H1 (cell line): ENCODE measurements around the gene SPEF2. TPM values are rescaled to one million over a fixed set of nuclear protein-coding genes. Genes with fewer than 3 reads are reported as not detected.

Source experiments
- RAD21 ChIP-seq, 2 experiments: IDR thresholded peaks in 1 of 2; conservative IDR thresholded peaks in 1 of 2; 2 replicates each; pipeline ENCODE4 v1.6.1; 2011; ENCODE audit warnings: low read depth in 2 of 2, low read length in 2 of 2, improper control_type of control experiment in 1 of 2, inconsistent platforms in 1 of 2, mild to moderate bottlenecking in 1 of 2, moderate library complexity in 1 of 2
- polyA plus RNA-seq, 7 experiments: library from polyadenylated mRNA; depleted of rRNA in 3 of 7; stranded (reverse) in 5 of 7; unstranded in 2 of 7; fragments of >200 nt in 5 of 7; fragments of 200-250 nt in 2 of 7; gene quantifications; 1 replicate in 5 of 7; 2 replicates in 1 of 7; 4 replicates in 1 of 7; pipeline versions ENCODE4 v1.2.1 to v1.2.3, GENCODE V29; 2011 to 2013; ENCODE audit warnings: missing spikeins in 2 of 7, mixed read lengths in 2 of 7
- total RNA-seq: library from RNA; stranded (reverse); fragmentation: NEBNext Ultra II Directional; extraction: Animal tissue kit (Norgen Biotek cat#: 25700); gene quantifications from 2 replicates; pipeline ENCODE4 v1.2.1, GENCODE V29; 2021
- TF ChIP-seq, protein P1 (sequence below): fragments of 300-600 bp; sonication (generic); IDR thresholded peaks from 2 replicates; pipeline ENCODE4 v1.7.1; 2012; ENCODE audit warnings: low read length, moderate library complexity, mild to moderate bottlenecking, inconsistent platforms; ENCODE audit not compliant: insufficient replicate concordance

SPEF2 gene
- total and polyA plus RNA-seq, 2 of the 8 experiments (the other 6 are each of a cell fraction or from before 2014, with no cell fraction given) = 0.14 to 0.73 TPM

DNA sequence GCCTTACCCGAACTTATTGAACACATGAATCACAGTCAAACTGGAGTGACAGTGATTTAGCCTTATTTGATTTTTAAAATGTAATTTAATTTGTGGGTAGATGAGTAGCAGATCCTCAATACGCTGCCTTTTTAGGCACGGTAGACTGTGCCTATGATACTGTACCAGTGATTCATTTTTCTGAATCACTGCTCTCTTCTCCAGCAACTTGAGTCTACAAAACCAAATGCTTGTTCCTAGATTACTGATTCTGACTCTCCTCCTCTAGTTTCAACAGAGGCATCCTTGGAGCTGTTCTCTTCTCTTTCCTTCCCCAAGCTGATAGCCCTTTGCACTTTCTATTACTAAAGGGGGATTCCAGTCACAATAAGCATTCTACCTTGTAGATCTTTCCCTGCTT, 144.7 kb downstream of the SPEF2 start (continued):
- TF ChIP-seq, protein P1, sequence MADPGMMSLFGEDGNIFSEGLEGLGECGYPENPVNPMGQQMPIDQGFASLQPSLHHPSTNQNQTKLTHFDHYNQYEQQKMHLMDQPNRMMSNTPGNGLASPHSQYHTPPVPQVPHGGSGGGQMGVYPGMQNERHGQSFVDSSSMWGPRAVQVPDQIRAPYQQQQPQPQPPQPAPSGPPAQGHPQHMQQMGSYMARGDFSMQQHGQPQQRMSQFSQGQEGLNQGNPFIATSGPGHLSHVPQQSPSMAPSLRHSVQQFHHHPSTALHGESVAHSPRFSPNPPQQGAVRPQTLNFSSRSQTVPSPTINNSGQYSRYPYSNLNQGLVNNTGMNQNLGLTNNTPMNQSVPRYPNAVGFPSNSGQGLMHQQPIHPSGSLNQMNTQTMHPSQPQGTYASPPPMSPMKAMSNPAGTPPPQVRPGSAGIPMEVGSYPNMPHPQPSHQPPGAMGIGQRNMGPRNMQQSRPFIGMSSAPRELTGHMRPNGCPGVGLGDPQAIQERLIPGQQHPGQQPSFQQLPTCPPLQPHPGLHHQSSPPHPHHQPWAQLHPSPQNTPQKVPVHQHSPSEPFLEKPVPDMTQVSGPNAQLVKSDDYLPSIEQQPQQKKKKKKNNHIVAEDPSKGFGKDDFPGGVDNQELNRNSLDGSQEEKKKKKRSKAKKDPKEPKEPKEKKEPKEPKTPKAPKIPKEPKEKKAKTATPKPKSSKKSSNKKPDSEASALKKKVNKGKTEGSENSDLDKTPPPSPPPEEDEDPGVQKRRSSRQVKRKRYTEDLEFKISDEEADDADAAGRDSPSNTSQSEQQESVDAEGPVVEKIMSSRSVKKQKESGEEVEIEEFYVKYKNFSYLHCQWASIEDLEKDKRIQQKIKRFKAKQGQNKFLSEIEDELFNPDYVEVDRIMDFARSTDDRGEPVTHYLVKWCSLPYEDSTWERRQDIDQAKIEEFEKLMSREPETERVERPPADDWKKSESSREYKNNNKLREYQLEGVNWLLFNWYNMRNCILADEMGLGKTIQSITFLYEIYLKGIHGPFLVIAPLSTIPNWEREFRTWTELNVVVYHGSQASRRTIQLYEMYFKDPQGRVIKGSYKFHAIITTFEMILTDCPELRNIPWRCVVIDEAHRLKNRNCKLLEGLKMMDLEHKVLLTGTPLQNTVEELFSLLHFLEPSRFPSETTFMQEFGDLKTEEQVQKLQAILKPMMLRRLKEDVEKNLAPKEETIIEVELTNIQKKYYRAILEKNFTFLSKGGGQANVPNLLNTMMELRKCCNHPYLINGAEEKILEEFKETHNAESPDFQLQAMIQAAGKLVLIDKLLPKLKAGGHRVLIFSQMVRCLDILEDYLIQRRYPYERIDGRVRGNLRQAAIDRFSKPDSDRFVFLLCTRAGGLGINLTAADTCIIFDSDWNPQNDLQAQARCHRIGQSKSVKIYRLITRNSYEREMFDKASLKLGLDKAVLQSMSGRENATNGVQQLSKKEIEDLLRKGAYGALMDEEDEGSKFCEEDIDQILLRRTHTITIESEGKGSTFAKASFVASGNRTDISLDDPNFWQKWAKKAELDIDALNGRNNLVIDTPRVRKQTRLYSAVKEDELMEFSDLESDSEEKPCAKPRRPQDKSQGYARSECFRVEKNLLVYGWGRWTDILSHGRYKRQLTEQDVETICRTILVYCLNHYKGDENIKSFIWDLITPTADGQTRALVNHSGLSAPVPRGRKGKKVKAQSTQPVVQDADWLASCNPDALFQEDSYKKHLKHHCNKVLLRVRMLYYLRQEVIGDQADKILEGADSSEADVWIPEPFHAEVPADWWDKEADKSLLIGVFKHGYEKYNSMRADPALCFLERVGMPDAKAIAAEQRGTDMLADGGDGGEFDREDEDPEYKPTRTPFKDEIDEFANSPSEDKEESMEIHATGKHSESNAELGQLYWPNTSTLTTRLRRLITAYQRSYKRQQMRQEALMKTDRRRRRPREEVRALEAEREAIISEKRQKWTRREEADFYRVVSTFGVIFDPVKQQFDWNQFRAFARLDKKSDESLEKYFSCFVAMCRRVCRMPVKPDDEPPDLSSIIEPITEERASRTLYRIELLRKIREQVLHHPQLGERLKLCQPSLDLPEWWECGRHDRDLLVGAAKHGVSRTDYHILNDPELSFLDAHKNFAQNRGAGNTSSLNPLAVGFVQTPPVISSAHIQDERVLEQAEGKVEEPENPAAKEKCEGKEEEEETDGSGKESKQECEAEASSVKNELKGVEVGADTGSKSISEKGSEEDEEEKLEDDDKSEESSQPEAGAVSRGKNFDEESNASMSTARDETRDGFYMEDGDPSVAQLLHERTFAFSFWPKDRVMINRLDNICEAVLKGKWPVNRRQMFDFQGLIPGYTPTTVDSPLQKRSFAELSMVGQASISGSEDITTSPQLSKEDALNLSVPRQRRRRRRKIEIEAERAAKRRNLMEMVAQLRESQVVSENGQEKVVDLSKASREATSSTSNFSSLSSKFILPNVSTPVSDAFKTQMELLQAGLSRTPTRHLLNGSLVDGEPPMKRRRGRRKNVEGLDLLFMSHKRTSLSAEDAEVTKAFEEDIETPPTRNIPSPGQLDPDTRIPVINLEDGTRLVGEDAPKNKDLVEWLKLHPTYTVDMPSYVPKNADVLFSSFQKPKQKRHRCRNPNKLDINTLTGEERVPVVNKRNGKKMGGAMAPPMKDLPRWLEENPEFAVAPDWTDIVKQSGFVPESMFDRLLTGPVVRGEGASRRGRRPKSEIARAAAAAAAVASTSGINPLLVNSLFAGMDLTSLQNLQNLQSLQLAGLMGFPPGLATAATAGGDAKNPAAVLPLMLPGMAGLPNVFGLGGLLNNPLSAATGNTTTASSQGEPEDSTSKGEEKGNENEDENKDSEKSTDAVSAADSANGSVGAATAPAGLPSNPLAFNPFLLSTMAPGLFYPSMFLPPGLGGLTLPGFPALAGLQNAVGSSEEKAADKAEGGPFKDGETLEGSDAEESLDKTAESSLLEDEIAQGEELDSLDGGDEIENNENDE = no peak
- no peak for TF ChIP-seq RAD21 (IDR thresholded peaks at IDR 0.05 in 1 of 2, conservative IDR thresholded peaks at IDR 0.05 in 1 of 2; ENCODE audit: low read depth in 2 of 2, low read length in 2 of 2)
